GM23338 (cell line): ENCODE results near the gene DGKD. TPM values are rescaled to one million over a fixed set of nuclear protein-coding genes. Genes with fewer than 3 reads are reported as not detected.

Experiments
- CREB1 ChIP-seq: fragments of 250-450 bp; sonication (Bioruptor Pico); IDR thresholded peaks from 2 replicates; pipeline ENCODE4 v1.5.0; 2020; ENCODE audit warnings: low read depth, mild to moderate bottlenecking, moderate library complexity
- EZH2 ChIP-seq: fragments of 200-600 bp; sonication (generic); IDR thresholded peaks from one replicate; pipeline ENCODE4 v1.8.0; 2017; ENCODE audit warnings: antibody characterized with exemption, mild to moderate bottlenecking, low read depth; ENCODE audit not compliant: unreplicated experiment
- EZH2phosphoT487 ChIP-seq: fragments of 200-600 bp; sonication (generic); IDR thresholded peaks from one replicate; pipeline ENCODE4 v1.8.1; 2018; ENCODE audit warnings: antibody characterized with exemption; ENCODE audit not compliant: unreplicated experiment
- JUNB ChIP-seq: IDR thresholded peaks from one replicate; pipeline ENCODE4 v1.6.1; 2016; ENCODE audit warnings: antibody characterized with exemption; ENCODE audit not compliant: unreplicated experiment
- NANOG ChIP-seq: IDR thresholded peaks from 2 replicates; pipeline ENCODE4 v1.6.1; 2016; ENCODE audit warnings: antibody characterized with exemption, borderline replicate concordance
- STAT1 ChIP-seq: IDR thresholded peaks from one replicate; pipeline ENCODE4 v1.6.1; 2016; ENCODE audit warnings: antibody characterized with exemption; ENCODE audit not compliant: unreplicated experiment
- ZNF114 ChIP-seq: fragments of 250-450 bp; sonication (Bioruptor Pico); IDR thresholded peaks from 2 replicates; pipeline ENCODE4 v1.5.0; 2020; ENCODE audit warnings: mild to moderate bottlenecking, moderate library complexity
- ZNF331 ChIP-seq: fragments of 250-450 bp; sonication (Bioruptor Pico); IDR thresholded peaks from 2 replicates; pipeline ENCODE4 v1.5.0; 2020; ENCODE audit warnings: low read depth, mild to moderate bottlenecking, moderate library complexity
- polyA plus RNA-seq: library from polyadenylated mRNA; unstranded; fragments of >200 nt; fragmentation: Nextera tagmentation; extraction: Ambion mirVana; gene quantifications from 2 replicates; pipeline ENCODE4 v1.2.1, GENCODE V29; 2016
- total RNA-seq: library from RNA; depleted of rRNA; stranded (reverse); fragments of >200 nt; shearing (Covaris generic); gene quantifications from 2 replicates; pipeline ENCODE4 v1.2.3, GENCODE V29; 2014
- TF ChIP-seq, protein P1 (sequence below): fragments of 250-450 bp; sonication (Bioruptor Pico); IDR thresholded peaks from 2 replicates; pipeline ENCODE4 v1.5.0; 2020; ENCODE audit warnings: mild to moderate bottlenecking, moderate library complexity
- TF ChIP-seq, protein P2 (sequence below): IDR thresholded peaks from one replicate; pipeline ENCODE4 v1.6.1; 2018; ENCODE audit warnings: antibody characterized with exemption; ENCODE audit not compliant: unreplicated experiment
- TF ChIP-seq, protein P3 (sequence below): IDR thresholded peaks from 2 replicates; pipeline ENCODE4 v1.6.1; 2016; ENCODE audit warnings: antibody characterized with exemption
- TF ChIP-seq, protein P4 (sequence below), 2 experiments: fragments of 200-600 bp in 1 of 2; sonication (generic) in 1 of 2; conservative IDR thresholded peaks; 2 replicates each; pipeline versions ENCODE4 v1.5.1 to v1.6.1; 2016 to 2017; ENCODE audit warnings: antibody characterized with exemption in 2 of 2, low read depth in 2 of 2, mild to moderate bottlenecking in 2 of 2, moderate library complexity in 1 of 2

Gene DGKD
- total and polyA plus RNA-seq, 2 experiments from 2014 or later, result 11.1 to 23.4 TPM

DNA sequence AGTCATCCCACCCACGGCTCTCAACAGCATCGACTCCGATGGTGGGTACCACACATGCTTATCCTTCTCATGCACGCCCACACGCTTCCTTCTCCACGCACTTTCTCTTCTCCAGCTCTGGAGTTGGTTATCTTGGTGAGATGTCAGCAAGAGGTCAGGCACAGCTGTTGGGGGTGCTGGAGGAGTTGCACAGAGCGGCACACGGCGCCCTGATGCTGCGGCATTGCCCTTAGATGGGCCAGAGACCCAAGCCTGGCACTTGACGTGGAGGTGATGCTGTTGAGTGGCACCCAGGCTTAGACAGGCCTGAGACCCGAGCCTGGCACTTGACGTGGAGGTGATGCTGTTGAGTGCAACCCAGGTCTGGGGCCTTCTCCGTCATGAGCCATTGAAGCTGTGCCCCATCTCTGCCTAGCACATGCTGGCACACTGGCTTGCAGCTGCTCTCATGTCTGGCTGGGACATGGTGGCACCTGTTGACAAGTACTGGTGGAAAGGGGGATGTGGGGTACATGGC lies 83.2 kb downstream of the DGKD start (continued):
- TF ChIP-seq, protein P1, sequence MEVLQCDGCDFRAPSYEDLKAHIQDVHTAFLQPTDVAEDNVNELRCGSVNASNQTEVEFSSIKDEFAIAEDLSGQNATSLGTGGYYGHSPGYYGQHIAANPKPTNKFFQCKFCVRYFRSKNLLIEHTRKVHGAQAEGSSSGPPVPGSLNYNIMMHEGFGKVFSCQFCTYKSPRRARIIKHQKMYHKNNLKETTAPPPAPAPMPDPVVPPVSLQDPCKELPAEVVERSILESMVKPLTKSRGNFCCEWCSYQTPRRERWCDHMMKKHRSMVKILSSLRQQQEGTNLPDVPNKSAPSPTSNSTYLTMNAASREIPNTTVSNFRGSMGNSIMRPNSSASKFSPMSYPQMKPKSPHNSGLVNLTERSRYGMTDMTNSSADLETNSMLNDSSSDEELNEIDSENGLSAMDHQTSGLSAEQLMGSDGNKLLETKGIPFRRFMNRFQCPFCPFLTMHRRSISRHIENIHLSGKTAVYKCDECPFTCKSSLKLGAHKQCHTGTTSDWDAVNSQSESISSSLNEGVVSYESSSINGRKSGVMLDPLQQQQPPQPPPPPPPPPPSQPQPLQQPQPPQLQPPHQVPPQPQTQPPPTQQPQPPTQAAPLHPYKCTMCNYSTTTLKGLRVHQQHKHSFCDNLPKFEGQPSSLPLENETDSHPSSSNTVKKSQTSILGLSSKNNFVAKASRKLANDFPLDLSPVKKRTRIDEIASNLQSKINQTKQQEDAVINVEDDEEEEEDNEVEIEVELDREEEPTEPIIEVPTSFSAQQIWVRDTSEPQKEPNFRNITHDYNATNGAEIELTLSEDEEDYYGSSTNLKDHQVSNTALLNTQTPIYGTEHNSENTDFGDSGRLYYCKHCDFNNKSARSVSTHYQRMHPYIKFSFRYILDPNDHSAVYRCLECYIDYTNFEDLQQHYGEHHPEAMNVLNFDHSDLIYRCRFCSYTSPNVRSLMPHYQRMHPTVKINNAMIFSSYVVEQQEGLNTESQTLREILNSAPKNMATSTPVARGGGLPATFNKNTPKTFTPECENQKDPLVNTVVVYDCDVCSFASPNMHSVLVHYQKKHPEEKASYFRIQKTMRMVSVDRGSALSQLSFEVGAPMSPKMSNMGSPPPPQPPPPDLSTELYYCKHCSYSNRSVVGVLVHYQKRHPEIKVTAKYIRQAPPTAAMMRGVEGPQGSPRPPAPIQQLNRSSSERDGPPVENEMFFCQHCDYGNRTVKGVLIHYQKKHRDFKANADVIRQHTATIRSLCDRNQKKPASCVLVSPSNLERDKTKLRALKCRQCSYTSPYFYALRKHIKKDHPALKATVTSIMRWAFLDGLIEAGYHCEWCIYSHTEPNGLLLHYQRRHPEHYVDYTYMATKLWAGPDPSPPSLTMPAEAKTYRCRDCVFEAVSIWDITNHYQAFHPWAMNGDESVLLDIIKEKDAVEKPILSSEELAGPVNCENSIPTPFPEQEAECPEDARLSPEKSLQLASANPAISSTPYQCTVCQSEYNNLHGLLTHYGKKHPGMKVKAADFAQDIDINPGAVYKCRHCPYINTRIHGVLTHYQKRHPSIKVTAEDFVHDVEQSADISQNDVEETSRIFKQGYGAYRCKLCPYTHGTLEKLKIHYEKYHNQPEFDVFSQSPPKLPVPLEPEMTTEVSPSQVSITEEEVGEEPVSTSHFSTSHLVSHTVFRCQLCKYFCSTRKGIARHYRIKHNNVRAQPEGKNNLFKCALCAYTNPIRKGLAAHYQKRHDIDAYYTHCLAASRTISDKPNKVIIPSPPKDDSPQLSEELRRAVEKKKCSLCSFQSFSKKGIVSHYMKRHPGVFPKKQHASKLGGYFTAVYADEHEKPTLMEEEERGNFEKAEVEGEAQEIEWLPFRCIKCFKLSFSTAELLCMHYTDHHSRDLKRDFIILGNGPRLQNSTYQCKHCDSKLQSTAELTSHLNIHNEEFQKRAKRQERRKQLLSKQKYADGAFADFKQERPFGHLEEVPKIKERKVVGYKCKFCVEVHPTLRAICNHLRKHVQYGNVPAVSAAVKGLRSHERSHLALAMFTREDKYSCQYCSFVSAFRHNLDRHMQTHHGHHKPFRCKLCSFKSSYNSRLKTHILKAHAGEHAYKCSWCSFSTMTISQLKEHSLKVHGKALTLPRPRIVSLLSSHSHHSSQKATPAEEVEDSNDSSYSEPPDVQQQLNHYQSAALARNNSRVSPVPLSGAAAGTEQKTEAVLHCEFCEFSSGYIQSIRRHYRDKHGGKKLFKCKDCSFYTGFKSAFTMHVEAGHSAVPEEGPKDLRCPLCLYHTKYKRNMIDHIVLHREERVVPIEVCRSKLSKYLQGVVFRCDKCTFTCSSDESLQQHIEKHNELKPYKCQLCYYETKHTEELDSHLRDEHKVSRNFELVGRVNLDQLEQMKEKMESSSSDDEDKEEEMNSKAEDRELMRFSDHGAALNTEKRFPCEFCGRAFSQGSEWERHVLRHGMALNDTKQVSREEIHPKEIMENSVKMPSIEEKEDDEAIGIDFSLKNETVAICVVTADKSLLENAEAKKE, result no peak
- TF ChIP-seq, protein P2, sequence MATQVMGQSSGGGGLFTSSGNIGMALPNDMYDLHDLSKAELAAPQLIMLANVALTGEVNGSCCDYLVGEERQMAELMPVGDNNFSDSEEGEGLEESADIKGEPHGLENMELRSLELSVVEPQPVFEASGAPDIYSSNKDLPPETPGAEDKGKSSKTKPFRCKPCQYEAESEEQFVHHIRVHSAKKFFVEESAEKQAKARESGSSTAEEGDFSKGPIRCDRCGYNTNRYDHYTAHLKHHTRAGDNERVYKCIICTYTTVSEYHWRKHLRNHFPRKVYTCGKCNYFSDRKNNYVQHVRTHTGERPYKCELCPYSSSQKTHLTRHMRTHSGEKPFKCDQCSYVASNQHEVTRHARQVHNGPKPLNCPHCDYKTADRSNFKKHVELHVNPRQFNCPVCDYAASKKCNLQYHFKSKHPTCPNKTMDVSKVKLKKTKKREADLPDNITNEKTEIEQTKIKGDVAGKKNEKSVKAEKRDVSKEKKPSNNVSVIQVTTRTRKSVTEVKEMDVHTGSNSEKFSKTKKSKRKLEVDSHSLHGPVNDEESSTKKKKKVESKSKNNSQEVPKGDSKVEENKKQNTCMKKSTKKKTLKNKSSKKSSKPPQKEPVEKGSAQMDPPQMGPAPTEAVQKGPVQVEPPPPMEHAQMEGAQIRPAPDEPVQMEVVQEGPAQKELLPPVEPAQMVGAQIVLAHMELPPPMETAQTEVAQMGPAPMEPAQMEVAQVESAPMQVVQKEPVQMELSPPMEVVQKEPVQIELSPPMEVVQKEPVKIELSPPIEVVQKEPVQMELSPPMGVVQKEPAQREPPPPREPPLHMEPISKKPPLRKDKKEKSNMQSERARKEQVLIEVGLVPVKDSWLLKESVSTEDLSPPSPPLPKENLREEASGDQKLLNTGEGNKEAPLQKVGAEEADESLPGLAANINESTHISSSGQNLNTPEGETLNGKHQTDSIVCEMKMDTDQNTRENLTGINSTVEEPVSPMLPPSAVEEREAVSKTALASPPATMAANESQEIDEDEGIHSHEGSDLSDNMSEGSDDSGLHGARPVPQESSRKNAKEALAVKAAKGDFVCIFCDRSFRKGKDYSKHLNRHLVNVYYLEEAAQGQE, result no peak
- TF ChIP-seq STAT1 (no peak), ZNF114 (CRISPR knock-in tag) (no peak), EZH2phosphoT487 (no peak), ZNF331 (CRISPR knock-in tag) (no peak), NANOG (no peak), JUNB (no peak), EZH2 (no peak), CREB1 (CRISPR knock-in tag) (no peak)
- TF ChIP-seq, protein P3, sequence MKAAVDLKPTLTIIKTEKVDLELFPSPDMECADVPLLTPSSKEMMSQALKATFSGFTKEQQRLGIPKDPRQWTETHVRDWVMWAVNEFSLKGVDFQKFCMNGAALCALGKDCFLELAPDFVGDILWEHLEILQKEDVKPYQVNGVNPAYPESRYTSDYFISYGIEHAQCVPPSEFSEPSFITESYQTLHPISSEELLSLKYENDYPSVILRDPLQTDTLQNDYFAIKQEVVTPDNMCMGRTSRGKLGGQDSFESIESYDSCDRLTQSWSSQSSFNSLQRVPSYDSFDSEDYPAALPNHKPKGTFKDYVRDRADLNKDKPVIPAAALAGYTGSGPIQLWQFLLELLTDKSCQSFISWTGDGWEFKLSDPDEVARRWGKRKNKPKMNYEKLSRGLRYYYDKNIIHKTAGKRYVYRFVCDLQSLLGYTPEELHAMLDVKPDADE, result no peak
- TF ChIP-seq, protein P4, sequence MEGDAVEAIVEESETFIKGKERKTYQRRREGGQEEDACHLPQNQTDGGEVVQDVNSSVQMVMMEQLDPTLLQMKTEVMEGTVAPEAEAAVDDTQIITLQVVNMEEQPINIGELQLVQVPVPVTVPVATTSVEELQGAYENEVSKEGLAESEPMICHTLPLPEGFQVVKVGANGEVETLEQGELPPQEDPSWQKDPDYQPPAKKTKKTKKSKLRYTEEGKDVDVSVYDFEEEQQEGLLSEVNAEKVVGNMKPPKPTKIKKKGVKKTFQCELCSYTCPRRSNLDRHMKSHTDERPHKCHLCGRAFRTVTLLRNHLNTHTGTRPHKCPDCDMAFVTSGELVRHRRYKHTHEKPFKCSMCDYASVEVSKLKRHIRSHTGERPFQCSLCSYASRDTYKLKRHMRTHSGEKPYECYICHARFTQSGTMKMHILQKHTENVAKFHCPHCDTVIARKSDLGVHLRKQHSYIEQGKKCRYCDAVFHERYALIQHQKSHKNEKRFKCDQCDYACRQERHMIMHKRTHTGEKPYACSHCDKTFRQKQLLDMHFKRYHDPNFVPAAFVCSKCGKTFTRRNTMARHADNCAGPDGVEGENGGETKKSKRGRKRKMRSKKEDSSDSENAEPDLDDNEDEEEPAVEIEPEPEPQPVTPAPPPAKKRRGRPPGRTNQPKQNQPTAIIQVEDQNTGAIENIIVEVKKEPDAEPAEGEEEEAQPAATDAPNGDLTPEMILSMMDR (conservative IDR thresholded peaks at IDR 0.05; ENCODE audit: low read depth in 2 of 2), result no peak
